ENCODE measurements around the gene AUNIP.

DNA sequence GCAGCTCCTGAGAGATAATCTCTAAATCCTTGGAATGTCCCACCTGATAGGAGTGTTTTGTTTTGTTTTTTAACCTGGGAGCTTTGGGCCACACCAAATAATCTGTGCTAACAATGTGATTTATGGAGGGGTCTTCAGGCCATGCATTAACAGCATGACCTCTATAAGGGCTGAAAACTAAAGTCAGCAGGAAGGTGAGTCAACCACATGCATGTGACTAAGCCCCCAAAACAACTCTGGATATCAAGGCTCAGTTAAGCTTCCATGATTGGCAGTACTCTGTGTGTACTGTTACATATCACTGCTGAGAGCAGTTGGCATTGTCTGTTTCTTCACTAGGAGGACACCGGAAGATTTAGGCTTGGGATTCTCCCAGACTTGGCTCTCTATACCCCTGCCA lies 10.7 kb downstream of the AUNIP start:
- TF ChIP-seq MYC (IDR thresholded peaks at IDR 0.05; ENCODE audit: borderline replicate concordance, low read length) (no peak), KDM1A (IDR thresholded peaks at IDR 0.05; ENCODE audit: low read depth) (no peak), RFX5 (IDR thresholded peaks at IDR 0.05) (no peak), EP300 (IDR thresholded peaks at IDR 0.05) (no peak), JUN (IDR thresholded peaks at IDR 0.05) (no peak), PHF8 (IDR thresholded peaks at IDR 0.05; ENCODE audit: borderline replicate concordance, low read depth) (no peak), CBX8 (IDR thresholded peaks at IDR 0.05) (no peak)
- TF ChIP-seq, protein P1, sequence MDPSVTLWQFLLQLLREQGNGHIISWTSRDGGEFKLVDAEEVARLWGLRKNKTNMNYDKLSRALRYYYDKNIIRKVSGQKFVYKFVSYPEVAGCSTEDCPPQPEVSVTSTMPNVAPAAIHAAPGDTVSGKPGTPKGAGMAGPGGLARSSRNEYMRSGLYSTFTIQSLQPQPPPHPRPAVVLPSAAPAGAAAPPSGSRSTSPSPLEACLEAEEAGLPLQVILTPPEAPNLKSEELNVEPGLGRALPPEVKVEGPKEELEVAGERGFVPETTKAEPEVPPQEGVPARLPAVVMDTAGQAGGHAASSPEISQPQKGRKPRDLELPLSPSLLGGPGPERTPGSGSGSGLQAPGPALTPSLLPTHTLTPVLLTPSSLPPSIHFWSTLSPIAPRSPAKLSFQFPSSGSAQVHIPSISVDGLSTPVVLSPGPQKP (IDR thresholded peaks at IDR 0.05; ENCODE audit: low read depth, low read length): no peak
- TF ChIP-seq, protein P2, sequence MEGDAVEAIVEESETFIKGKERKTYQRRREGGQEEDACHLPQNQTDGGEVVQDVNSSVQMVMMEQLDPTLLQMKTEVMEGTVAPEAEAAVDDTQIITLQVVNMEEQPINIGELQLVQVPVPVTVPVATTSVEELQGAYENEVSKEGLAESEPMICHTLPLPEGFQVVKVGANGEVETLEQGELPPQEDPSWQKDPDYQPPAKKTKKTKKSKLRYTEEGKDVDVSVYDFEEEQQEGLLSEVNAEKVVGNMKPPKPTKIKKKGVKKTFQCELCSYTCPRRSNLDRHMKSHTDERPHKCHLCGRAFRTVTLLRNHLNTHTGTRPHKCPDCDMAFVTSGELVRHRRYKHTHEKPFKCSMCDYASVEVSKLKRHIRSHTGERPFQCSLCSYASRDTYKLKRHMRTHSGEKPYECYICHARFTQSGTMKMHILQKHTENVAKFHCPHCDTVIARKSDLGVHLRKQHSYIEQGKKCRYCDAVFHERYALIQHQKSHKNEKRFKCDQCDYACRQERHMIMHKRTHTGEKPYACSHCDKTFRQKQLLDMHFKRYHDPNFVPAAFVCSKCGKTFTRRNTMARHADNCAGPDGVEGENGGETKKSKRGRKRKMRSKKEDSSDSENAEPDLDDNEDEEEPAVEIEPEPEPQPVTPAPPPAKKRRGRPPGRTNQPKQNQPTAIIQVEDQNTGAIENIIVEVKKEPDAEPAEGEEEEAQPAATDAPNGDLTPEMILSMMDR (IDR thresholded peaks at IDR 0.05): no peak
- TF ChIP-seq, protein P3, sequence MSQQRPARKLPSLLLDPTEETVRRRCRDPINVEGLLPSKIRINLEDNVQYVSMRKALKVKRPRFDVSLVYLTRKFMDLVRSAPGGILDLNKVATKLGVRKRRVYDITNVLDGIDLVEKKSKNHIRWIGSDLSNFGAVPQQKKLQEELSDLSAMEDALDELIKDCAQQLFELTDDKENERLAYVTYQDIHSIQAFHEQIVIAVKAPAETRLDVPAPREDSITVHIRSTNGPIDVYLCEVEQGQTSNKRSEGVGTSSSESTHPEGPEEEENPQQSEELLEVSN (IDR thresholded peaks at IDR 0.05; ENCODE audit: borderline replicate concordance, low read depth): no peak

All from A549 (cell line).